Myocyte (in vitro differentiated cells): ENCODE results near the gene SLC35A4. TPM values are rescaled to one million over a fixed set of nuclear protein-coding genes. Genes with fewer than 3 reads are reported as not detected.
"Not testable (repeated sequence)": the region's sequence is repeated elsewhere in the genome, so short reads cannot be mapped to it uniquely, and the experiment has no call there.

Experiments
- DNase-seq: peaks from one replicate; pipeline ENCODE4 v3.0.0-alpha.2; 2012; ENCODE audit warnings: low read depth
- microRNA-seq: library from miRNA; unstranded; fragments of <30 nt; microRNA quantifications from one replicate; pipeline ENCODE4, GENCODE V29; 2016
- total RNA-seq: library from RNA; depleted of rRNA; stranded (reverse); fragments of >200 nt; gene quantifications from 2 replicates; pipeline ENCODE4 v1.2.3, GENCODE V29; 2014

The SLC35A4 gene
- total RNA-seq, 1 donor from 2014 or later: 40.5 TPM

GRCh38 chr5:140588311-140589070 is 23.9 kb downstream of the SLC35A4 start:
- DNase-seq: peak; percentile 48

DNA sequence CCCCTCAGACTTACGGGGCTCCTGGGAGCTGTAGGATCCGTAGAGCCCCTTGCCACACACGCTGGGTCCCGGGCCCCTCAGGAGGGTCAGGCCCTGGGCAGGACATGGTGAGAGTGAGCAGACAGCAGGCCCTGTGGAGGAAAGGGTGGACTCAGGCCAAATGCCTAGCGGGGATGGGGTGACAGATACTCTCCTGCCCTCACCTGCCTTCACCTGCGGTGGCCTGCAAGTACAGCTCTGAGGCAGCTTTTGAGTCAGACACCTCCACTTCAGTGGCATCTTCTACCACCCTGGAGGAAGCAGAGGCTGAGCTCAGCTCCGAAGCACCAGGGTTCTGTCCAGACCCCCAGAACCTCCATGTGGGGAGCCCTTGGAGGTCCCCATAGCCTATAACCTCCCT is 26.2 kb downstream of the SLC35A4 start:
- DNase-seq: no peak

DNA sequence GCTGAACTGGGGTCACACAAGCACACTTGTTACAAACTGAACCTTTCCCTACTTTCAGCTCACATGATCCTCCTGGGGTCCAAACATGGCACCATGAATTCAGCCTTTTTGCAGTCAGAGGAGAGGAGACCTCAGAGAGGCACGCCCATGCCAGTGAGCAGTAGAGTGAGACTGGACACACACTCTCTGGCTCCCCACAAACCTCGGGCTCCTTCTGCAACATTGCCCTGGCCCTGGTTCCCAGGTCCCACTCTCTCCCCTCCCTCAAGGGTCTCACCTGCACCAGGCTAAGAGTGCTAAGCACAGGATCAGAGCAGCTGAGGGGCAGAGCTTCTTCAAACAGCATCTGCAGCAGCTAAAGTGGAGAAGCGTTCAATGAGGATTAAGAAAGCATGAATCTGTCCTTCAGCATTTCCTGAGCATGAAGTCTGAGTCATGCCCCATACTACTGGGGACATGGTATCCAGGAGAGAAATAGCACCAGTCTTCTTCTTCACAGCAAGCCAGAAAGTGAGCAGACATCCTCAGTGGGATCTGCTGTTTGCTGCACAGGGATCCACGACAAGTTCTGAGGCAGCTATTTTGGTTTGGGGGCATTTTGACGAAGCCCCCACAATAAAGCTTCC is 27.2 kb downstream of the SLC35A4 start:
- DNase-seq: peak; percentile 60

GRCh38 chr5:140593070-140593469 is 28.4 kb downstream of the SLC35A4 start:
- not testable (repeated sequence) for DNase-seq

DNA sequence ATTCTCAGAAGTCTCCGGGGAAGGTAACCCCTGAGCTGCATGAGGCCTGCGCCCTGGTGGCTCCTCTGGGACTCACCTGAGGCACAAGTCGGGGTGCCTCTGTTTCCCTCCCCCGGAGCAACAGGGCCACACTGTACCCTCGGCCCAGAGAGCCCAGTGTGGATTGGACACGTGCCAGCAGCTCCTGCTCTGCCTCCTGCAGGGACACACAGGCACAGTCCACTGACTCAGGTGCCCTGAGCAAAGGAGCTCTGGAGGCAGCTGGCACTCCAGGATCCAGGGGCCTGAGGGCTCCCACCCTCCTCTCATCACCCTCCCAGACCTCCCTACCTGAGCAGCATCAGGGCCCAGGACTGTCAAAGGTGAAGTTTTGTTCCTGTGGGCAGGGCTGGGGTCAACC is 29.5 kb downstream of the SLC35A4 start:
- no peak for DNase-seq

- DNase-seq: peak; percentile 22
These were observed 31.1 kb downstream of the SLC35A4 start for GRCh38 chr5:140595538-140596300.

GRCh38 chr5:140596321-140596741 is 31.7 kb downstream of the SLC35A4 start:
- no peak for DNase-seq

GRCh38 chr5:140598836-140599235 is 34.2 kb downstream of the SLC35A4 start:
- DNase-seq: no peak

- no peak for DNase-seq
These were observed 35.5 kb downstream of the SLC35A4 start for GRCh38 chr5:140600096-140600495.

DNA sequence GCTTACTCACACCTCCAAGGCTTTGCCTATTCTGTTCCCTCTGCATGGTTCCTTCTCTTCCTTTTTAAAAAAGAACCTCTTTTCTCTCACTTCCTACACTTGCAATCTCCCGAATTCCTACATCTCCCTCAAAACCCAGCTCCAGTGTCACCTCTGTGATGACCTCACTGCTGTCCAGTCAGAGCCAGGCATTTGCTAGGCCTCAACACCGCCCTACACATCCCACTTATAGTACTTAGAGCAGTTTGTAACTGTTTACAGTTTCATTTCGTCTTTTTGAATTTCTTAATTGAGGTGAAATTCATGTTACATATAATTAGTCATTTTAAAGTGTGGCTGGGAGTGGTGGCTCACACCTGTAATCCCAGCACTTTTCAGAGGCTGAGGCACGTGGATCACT is 37.5 kb downstream of the SLC35A4 start:
- no peak for DNase-seq

- not testable (repeated sequence) for DNase-seq
These were observed 38.7 kb downstream of the SLC35A4 start for GRCh38 chr5:140603446-140603698.

- no peak for DNase-seq
These were observed 39.1 kb downstream of the SLC35A4 start for GRCh38 chr5:140603734-140604133.

DNA sequence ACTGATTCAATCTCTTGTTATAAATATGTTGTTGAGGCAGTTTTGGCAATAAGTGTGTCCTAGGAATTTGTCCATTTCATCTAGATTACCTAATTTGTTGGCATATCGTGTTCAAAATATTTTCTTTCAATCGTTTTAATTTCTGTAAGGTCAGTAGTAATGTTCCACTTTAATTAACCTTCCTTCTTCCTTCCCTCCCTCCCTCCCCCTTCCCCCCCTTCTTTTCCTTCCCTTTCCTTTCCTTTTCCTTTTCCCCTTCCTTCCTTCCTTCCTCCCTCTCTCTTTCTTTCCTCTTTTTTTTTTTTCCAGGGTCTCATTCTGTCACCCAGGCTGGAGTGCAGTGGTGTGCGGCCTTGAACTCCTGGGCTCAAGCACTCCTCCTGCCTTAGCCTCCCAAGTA is 41.3 kb downstream of the SLC35A4 start:
- no peak for DNase-seq

- no peak for DNase-seq
These were observed 42.4 kb downstream of the SLC35A4 start for GRCh38 chr5:140607031-140607430.

DNA sequence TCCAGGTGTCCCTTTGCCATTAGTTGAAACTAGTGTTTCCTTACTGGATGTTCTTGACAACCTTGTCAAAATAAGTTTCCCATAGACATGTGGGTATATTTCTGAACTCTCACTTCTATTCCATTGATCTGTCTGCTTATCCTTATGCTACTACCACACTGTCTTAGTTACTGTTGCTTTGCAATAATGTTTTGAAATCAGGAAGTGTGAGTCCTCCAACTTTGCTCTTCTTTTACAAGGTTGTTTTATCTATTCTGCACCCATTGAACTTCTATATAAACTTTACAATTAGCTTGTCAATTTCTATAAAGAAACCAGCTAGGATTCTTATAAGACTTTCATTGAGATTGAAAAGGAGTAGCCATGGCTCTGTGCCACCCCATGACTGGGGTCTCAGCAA is 44.1 kb downstream of the SLC35A4 start:
- no peak for DNase-seq

- peak; percentile 74 for DNase-seq
These were observed 44.5 kb downstream of the SLC35A4 start for GRCh38 chr5:140609126-140609525.

DNA sequence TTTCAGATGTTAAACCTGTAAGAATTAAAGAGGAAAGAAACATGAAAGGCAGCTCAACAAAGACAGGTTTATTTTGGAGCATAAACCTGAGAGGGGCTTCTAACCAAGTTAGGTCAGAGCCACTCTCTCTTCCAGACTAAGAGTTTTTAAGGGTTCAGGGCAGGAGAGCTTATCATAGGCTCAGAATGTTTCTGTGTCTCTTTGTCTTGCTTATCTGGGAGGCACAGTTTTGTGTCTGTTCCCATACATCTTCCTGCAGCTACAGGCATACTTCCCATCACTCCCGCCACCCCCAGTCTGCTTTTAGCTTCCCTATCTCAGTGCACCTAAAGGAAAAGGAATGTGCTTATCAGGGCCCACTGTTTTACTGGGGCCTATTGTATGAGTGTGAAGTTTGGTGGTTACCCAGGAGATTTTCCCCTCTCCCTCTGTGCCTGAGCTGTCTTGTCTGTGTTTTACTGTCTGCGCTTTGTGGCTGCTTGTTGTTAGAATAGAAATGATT is 46.4 kb downstream of the SLC35A4 start:
- no peak for DNase-seq

Small RNA genes lying within 50 kb of the gene (microRNA-seq; reads per million reads assigned to microRNA genes)
- gene MIR6831: not detected

Other genes starting within 250 kb of the SLC35A4 start
- gene HBEGF, start 218.2 kb upstream of the SLC35A4 start, total RNA-seq: 10.1 and 10.2 TPM in 2 replicates
- not detected in 2 replicates for gene SLC4A9, start 204.6 kb upstream of the SLC35A4 start, total RNA-seq
- gene ANKHD1, start 163.0 kb upstream of the SLC35A4 start, total RNA-seq: 33.7 and 39.7 TPM in 2 replicates
- not detected in 2 replicates for gene EIF4EBP3, start 17.2 kb upstream of the SLC35A4 start, total RNA-seq
- 38.5 and 44.9 TPM in 2 replicates for gene SRA1, start 7.4 kb upstream of the SLC35A4 start, total RNA-seq
- 22.9 and 23.2 TPM in 2 replicates for gene APBB3, start 230 bp upstream of the SLC35A4 start, total RNA-seq
- 0.21 and 0.64 TPM in 2 replicates for gene CD14, start 68.3 kb downstream of the SLC35A4 start, total RNA-seq
- 5.3 and 8.1 TPM in 2 replicates for gene TMCO6, start 74.6 kb downstream of the SLC35A4 start, total RNA-seq
- gene NDUFA2, start 82.8 kb downstream of the SLC35A4 start, total RNA-seq: 46.7 and 51.4 TPM in 2 replicates
- 105 and 121 TPM in 2 replicates for gene IK, start 83.0 kb downstream of the SLC35A4 start, total RNA-seq
- gene WDR55, start 100.1 kb downstream of the SLC35A4 start, total RNA-seq: 20.5 and 20.6 TPM in 2 replicates
- 0.52 and 1.0 TPM in 2 replicates for gene DND1, start 108.7 kb downstream of the SLC35A4 start, total RNA-seq
- 49.4 and 52.5 TPM in 2 replicates for gene HARS1, start 126.5 kb downstream of the SLC35A4 start, total RNA-seq
- 24.4 and 30.9 TPM in 2 replicates for gene HARS2, start 126.6 kb downstream of the SLC35A4 start, total RNA-seq
- 46.7 and 61.3 TPM in 2 replicates for gene ZMAT2, start 135.6 kb downstream of the SLC35A4 start, total RNA-seq
- 0.10 TPM in 1 of 2 replicates, not detected in the other for gene PCDHA1, start 221.3 kb downstream of the SLC35A4 start, total RNA-seq
- gene PCDHA2, start 230.0 kb downstream of the SLC35A4 start, total RNA-seq: 0.36 TPM in 1 of 2 replicates, not detected in the other
- gene PCDHA3, start 236.2 kb downstream of the SLC35A4 start, total RNA-seq: 0.16 TPM in 2 replicates
- gene PCDHA4, start 242.2 kb downstream of the SLC35A4 start, total RNA-seq: 1.2 and 1.4 TPM in 2 replicates